ENCODE measurements around the gene STX10.

The STX10 gene

GRCh38 chr19:13116282-13117175, 33.6 kb downstream of the STX10 start, which contains the start of gene TRMT1:
Gene TRMT1 (minus strand): TSS chr19:13116740. CDS start chr19:13116399, 341 bp downstream.
- peak within 1 kb of the TSS; percentile 88 for H3K27ac ChIP-seq (ENCODE audit: low read depth, low read length)
- H3K4me3 ChIP-seq (ENCODE audit: low read depth, low read length): peak within 1 kb of the TSS; percentile 83
- H3K4me1 ChIP-seq (ENCODE audit: control insufficient read depth, insufficient read depth, low read length): peaks cover 27% of the 10 kb centered on the region
- peak within 1 kb of the TSS; percentile 92 for H3K9ac ChIP-seq (ENCODE audit: low read length)
- H3K27me3 ChIP-seq (ENCODE audit: control insufficient read depth, insufficient read depth, low read length): no peaks in the 10 kb centered on the region
- H3K9me3 ChIP-seq (ENCODE audit: control insufficient read depth, insufficient read depth, low read depth, low read length): no peaks in the 10 kb centered on the region
- peaks cover 23% of the 10 kb centered on the region for H3K36me3 ChIP-seq (ENCODE audit: control insufficient read depth, insufficient read depth, low read length)

DNA sequence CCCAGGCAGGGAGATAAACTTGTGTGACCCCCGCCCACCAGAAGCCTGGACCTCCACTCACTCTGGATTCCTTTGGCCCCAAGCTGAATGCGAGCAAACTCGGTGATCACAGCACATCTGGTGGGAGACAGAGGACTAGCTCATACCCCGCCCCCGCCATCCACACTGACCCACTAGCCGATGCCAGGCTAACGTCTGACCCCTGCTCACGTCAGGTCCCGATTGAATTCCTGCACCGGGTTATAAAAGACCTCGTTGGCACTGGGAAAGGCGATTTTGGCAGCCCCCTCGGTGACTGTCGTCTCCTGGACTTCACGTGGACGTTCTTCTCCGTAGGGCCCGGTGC, 34.3 kb downstream of the STX10 start:
- Histone ChIP-seq H3K36me3 (ENCODE audit: control insufficient read depth, insufficient read depth, low read length) (peaks cover 21% of the 10 kb centered on the region), H3K4me3 (ENCODE audit: low read depth, low read length) (peak overlapping the region; percentile 83), H3K27me3 (ENCODE audit: control insufficient read depth, insufficient read depth, low read length) (no peaks in the 10 kb centered on the region), H3K27ac (ENCODE audit: low read depth, low read length) (peak overlapping the region; percentile 88), H3K4me1 (ENCODE audit: control insufficient read depth, insufficient read depth, low read length) (peaks cover 20% of the 10 kb centered on the region), H3K9ac (ENCODE audit: low read length) (peak overlapping the region; percentile 92), H3K9me3 (ENCODE audit: control insufficient read depth, insufficient read depth, low read depth, low read length) (no peaks in the 10 kb centered on the region)

- Histone ChIP-seq H3K9ac (ENCODE audit: low read length) (no peak overlapping the region), H3K27me3 (ENCODE audit: control insufficient read depth, insufficient read depth, low read length) (no peaks in the 10 kb centered on the region), H3K9me3 (ENCODE audit: control insufficient read depth, insufficient read depth, low read depth, low read length) (no peaks in the 10 kb centered on the region), H3K36me3 (ENCODE audit: control insufficient read depth, insufficient read depth, low read length) (peaks cover 41% of the 10 kb centered on the region), H3K4me3 (ENCODE audit: low read depth, low read length) (no peak overlapping the region), H3K4me1 (ENCODE audit: control insufficient read depth, insufficient read depth, low read length) (no peaks in the 10 kb centered on the region), H3K27ac (ENCODE audit: low read depth, low read length) (no peak overlapping the region)
Measured at GRCh38 chr19:13112555-13112954, 37.6 kb downstream of the STX10 start.

DNA sequence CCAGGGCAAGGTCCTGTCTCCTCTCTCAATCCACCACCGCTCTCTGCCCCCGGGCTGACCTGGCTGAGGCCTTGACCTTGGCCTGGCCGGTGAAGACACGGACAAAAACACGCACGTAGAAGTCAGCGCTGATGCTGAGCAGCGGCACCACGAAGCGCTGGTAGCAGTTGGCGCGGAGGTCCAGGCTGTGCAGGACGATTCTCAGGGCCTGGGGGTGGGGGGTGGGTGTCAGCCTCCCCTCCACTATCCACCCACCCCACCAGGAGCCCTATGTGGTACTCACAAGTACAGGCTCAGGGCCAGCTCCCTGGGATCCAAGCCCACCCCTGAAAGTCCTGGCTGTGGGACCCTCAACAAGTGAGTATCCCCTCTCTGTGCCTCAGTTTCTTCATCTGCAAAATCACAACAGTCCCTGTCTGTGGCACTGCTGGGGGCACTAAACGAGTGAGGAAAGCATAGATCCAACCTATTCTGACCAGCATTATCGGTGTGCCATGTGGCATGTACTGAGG, 40.0 kb downstream of the STX10 start:
- peaks cover 44% of the 10 kb centered on the region for H3K36me3 ChIP-seq (ENCODE audit: control insufficient read depth, insufficient read depth, low read length)
- no peaks in the 10 kb centered on the region for H3K27me3 ChIP-seq (ENCODE audit: control insufficient read depth, insufficient read depth, low read length)
- H3K27ac ChIP-seq (ENCODE audit: low read depth, low read length): no peak overlapping the region
- no peak overlapping the region for H3K9ac ChIP-seq (ENCODE audit: low read length)
- H3K9me3 ChIP-seq (ENCODE audit: control insufficient read depth, insufficient read depth, low read depth, low read length): no peaks in the 10 kb centered on the region
- H3K4me1 ChIP-seq (ENCODE audit: control insufficient read depth, insufficient read depth, low read length): no peaks in the 10 kb centered on the region
- no peak overlapping the region for H3K4me3 ChIP-seq (ENCODE audit: low read depth, low read length)

GRCh38 chr19:13109361-13110098, 40.6 kb downstream of the STX10 start:
- H3K27me3 ChIP-seq (ENCODE audit: control insufficient read depth, insufficient read depth, low read length): no peaks in the 10 kb centered on the region
- peaks cover 45% of the 10 kb centered on the region for H3K36me3 ChIP-seq (ENCODE audit: control insufficient read depth, insufficient read depth, low read length)
- H3K4me3 ChIP-seq (ENCODE audit: low read depth, low read length): no peak overlapping the region
- H3K9ac ChIP-seq (ENCODE audit: low read length): no peak overlapping the region
- H3K9me3 ChIP-seq (ENCODE audit: control insufficient read depth, insufficient read depth, low read depth, low read length): no peaks in the 10 kb centered on the region
- no peak overlapping the region for H3K27ac ChIP-seq (ENCODE audit: low read depth, low read length)
- H3K4me1 ChIP-seq (ENCODE audit: control insufficient read depth, insufficient read depth, low read length): no peaks in the 10 kb centered on the region

DNA sequence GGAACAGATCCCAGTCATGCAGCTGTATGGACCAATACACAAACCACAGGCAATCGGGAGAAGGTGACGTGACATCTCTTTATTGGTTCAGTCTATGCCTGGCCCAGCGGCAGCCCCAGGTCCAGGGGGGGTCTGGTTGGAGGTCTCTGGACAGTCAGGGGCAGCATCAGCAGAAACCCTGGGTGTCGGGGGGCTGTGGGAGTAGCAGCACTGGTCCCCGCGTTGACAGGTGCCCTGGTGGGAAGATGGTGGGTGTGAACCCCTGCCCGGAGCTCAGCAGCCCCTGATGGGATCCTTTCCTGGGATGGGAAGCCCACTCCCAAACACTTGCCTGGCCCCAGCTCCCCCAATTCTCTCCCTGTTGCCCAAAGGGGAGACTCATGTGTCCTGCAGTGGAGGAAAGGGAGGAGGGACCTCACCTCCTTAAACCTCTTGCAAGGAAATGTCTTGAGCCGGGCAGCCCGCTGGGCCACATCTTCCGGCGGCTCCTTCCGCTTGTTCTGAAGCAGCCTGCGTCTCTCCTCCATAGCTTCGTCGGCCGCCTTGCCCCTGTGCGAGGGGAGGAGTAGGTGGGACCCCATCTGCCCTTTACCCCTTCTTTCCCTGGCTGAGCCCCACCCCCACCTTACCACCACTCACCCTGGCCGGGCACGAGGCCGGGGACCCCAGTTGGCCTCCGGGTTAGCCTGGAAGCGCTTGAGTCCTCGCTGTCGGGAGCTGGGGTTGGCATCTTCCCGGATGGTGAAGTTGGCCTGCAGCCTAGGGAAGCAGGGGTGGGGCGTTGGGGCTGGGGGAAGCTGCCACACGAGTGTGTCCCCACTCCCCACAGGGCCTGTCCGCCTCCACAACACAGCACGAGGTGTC, 45.1 kb downstream of the STX10 start:
- H3K27me3 ChIP-seq (ENCODE audit: control insufficient read depth, insufficient read depth, low read length): peaks cover 18% of the 10 kb centered on the region
- peaks cover 12% of the 10 kb centered on the region for H3K4me1 ChIP-seq (ENCODE audit: control insufficient read depth, insufficient read depth, low read length)
- no peak overlapping the region for H3K9ac ChIP-seq (ENCODE audit: low read length)
- H3K27ac ChIP-seq (ENCODE audit: low read depth, low read length): no peak overlapping the region
- no peak overlapping the region for H3K4me3 ChIP-seq (ENCODE audit: low read depth, low read length)
- H3K9me3 ChIP-seq (ENCODE audit: control insufficient read depth, insufficient read depth, low read depth, low read length): no peaks in the 10 kb centered on the region
- H3K36me3 ChIP-seq (ENCODE audit: control insufficient read depth, insufficient read depth, low read length): peaks cover 26% of the 10 kb centered on the region

GRCh38 chr19:13104360-13104847, 45.8 kb downstream of the STX10 start:
- no peak overlapping the region for H3K9ac ChIP-seq (ENCODE audit: low read length)
- H3K4me3 ChIP-seq (ENCODE audit: low read depth, low read length): no peak overlapping the region
- H3K9me3 ChIP-seq (ENCODE audit: control insufficient read depth, insufficient read depth, low read depth, low read length): no peaks in the 10 kb centered on the region
- peaks cover 12% of the 10 kb centered on the region for H3K4me1 ChIP-seq (ENCODE audit: control insufficient read depth, insufficient read depth, low read length)
- peaks cover 19% of the 10 kb centered on the region for H3K36me3 ChIP-seq (ENCODE audit: control insufficient read depth, insufficient read depth, low read length)
- H3K27me3 ChIP-seq (ENCODE audit: control insufficient read depth, insufficient read depth, low read length): peaks cover 25% of the 10 kb centered on the region
- no peak overlapping the region for H3K27ac ChIP-seq (ENCODE audit: low read depth, low read length)

- H3K4me3 ChIP-seq (ENCODE audit: low read depth, low read length): no peak overlapping the region
- H3K36me3 ChIP-seq (ENCODE audit: control insufficient read depth, insufficient read depth, low read length): peaks cover 13% of the 10 kb centered on the region
- peaks cover 12% of the 10 kb centered on the region for H3K4me1 ChIP-seq (ENCODE audit: control insufficient read depth, insufficient read depth, low read length)
- H3K27me3 ChIP-seq (ENCODE audit: control insufficient read depth, insufficient read depth, low read length): peaks cover 32% of the 10 kb centered on the region
- no peaks in the 10 kb centered on the region for H3K9me3 ChIP-seq (ENCODE audit: control insufficient read depth, insufficient read depth, low read depth, low read length)
- H3K9ac ChIP-seq (ENCODE audit: low read length): no peak overlapping the region
- H3K27ac ChIP-seq (ENCODE audit: low read depth, low read length): no peak overlapping the region
Measured at GRCh38 chr19:13103581-13104359, 46.4 kb downstream of the STX10 start.

- Histone ChIP-seq H3K36me3 (ENCODE audit: control insufficient read depth, insufficient read depth, low read length) (peaks cover 13% of the 10 kb centered on the region), H3K9me3 (ENCODE audit: control insufficient read depth, insufficient read depth, low read depth, low read length) (no peaks in the 10 kb centered on the region), H3K27me3 (ENCODE audit: control insufficient read depth, insufficient read depth, low read length) (peaks cover 40% of the 10 kb centered on the region), H3K27ac (ENCODE audit: low read depth, low read length) (peak within 1 kb of the TSS; percentile 70; the same call in 1 of the 2 replicates), H3K4me1 (ENCODE audit: control insufficient read depth, insufficient read depth, low read length) (peaks cover 12% of the 10 kb centered on the region), H3K4me3 (ENCODE audit: low read depth, low read length) (peak within 1 kb of the TSS; percentile 54), H3K9ac (ENCODE audit: low read length) (peak within 1 kb of the TSS; percentile 76)
Measured at GRCh38 chr19:13102666-13103580, 47.3 kb downstream of the STX10 start, which contains the start of gene LYL1. Gene LYL1 (minus strand): TSS chr19:13102858. CDS start chr19:13101171, 1,687 bp downstream.
